ENCODE results near the gene CTNNA3. TPM values are rescaled to one million over a fixed set of nuclear protein-coding genes. Genes with fewer than 3 reads are reported as not detected.

The CTNNA3 gene
- total and polyA plus RNA-seq, 7 donors, result 0.85 to 66.2 (median 28.1) TPM

DNA sequence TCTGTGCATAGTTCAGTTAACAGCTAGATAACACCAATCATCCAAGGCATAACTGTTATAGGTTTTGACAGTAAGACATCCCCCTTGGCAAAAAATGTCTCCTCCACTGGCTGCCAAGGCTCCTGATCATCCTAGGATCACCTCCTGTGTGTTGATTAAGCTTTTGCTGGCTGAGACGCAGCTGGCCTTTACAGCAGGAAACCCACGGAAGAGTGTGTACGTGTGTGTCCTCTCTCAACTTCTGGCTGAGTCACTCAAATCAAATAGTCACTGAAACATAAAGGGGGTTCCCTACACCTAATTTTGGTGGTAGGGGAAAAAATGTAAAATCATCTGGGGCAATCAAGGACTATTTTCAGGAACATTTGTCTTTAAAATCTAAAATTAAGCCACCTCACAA is 208.8 kb downstream of the CTNNA3 start:
- ATAC-seq, result no peak

DNA sequence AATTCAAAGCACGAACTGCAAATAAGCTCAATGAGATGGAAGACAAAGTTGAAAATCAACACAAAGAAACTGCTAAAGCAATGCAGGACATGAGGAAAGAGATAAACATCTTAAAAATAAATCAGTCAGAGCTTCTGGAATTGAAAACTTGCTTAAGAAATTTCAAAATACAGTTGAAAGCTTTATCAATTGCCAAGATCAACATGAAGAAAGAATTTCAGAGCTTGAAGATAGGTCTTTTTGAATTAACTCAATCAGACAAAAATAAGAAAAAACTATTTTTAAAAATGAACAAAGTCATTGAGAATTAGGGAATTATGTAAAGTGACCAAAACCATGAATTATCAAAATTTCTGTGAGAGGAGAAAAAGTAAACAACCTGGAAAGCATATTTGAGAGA is 218.1 kb downstream of the CTNNA3 start:
- 82 to 94% (median 91%) methylated on average over 1 of the region's 1 CpG for WGBS, 3 donors
- DNase-seq (no peak), ATAC-seq (no peak)
- H3K27me3 ChIP-seq (ENCODE audit: insufficient read depth in 3 of 3, low read length in 2 of 3), result no peaks in the 10 kb centered on the region
- no peak overlapping the region for H3K4me3 ChIP-seq
- no peak overlapping the region for H3K27ac ChIP-seq
- no peak for TF ChIP-seq CTCF (IDR thresholded peaks at IDR 0.05)
- intact Hi-C loops (cut with DNase I), result no loop called here
- peaks cover 20% of the 10 kb centered on the region for H3K9me3 ChIP-seq
- no peaks in the 10 kb centered on the region for H3K4me1 ChIP-seq
- no peaks in the 10 kb centered on the region for H3K36me3 ChIP-seq (ENCODE audit: insufficient read depth in 1 of 2, low read depth in 1 of 2)

More for the DNA sequence above, 208.8 kb downstream of the CTNNA3 start:
- Histone ChIP-seq H3K27me3 (ENCODE audit: insufficient read depth in 3 of 3, low read length in 2 of 3) (no peaks in the 10 kb centered on the region), H3K4me1 (no peaks in the 10 kb centered on the region), H3K27ac (no peak overlapping the region), H3K9me3 (peaks cover 5% of the 10 kb centered on the region), H3K4me3 (no peak overlapping the region), H3K36me3 (ENCODE audit: insufficient read depth in 1 of 2, low read depth in 1 of 2) (no peaks in the 10 kb centered on the region)
- WGBS, 3 donors, result 35 to 56% (median 41%) methylated on average over 3 of the region's 3 CpGs
- intact Hi-C loops (cut with DNase I), result no loop called here
- TF ChIP-seq CTCF (IDR thresholded peaks at IDR 0.05), result no peak
- DNase-seq, result no peak

DNA sequence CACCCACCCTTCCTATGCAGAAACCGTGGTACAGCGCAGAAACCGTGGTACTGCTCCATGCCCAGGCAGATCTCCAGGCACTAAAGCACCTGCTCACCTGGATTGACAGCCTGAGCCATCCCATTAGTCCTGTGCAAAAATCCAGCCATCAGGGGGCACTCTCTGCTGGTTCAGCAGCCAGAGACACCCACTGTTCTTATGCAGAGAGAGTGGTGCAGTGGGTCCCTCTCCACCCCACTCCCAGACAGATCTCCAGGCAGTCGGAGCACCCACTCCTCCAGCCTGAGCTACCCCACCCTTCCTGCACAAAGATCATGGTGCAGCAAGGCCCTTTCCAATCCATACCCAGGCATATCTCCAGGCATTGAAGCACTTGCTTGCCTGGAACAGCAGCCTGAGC is 219.8 kb downstream of the CTNNA3 start:
- H3K27ac ChIP-seq, result no peak overlapping the region
- WGBS, 3 donors, result 86 to 95% (median 94%) methylated on average over 4 of the region's 4 CpGs
- TF ChIP-seq CTCF (IDR thresholded peaks at IDR 0.05), result no peak
- no peak overlapping the region for H3K4me3 ChIP-seq
- no peak for DNase-seq
- ATAC-seq, result no peak
- no peaks in the 10 kb centered on the region for H3K27me3 ChIP-seq (ENCODE audit: insufficient read depth in 3 of 3, low read length in 2 of 3)
- peaks cover 18% of the 10 kb centered on the region for H3K9me3 ChIP-seq
- peaks cover 7% of the 10 kb centered on the region for H3K4me1 ChIP-seq
- H3K36me3 ChIP-seq (ENCODE audit: insufficient read depth in 1 of 2, low read depth in 1 of 2), result no peaks in the 10 kb centered on the region
- intact Hi-C loops (cut with DNase I), result no loop called here

- no peak for ATAC-seq
Measured at GRCh38 chr10:67473850-67474633, 222.0 kb downstream of the CTNNA3 start.

More at GRCh38 chr10:67473850-67474633, 222.0 kb downstream of the CTNNA3 start:
- no peak for TF ChIP-seq CTCF (IDR thresholded peaks at IDR 0.05)
- Histone ChIP-seq H3K27me3 (ENCODE audit: insufficient read depth in 3 of 3, low read length in 2 of 3) (no peaks in the 10 kb centered on the region), H3K4me1 (peaks cover 7% of the 10 kb centered on the region), H3K36me3 (ENCODE audit: insufficient read depth in 1 of 2, low read depth in 1 of 2) (no peaks in the 10 kb centered on the region), H3K4me3 (no peak overlapping the region), H3K27ac (no peak overlapping the region), H3K9me3 (peaks cover 16% of the 10 kb centered on the region)
- intact Hi-C loops (cut with DNase I), result no loop called here
- no peak for DNase-seq
- 84 to 88% (median 88%) methylated on average over 3 of the region's 3 CpGs for WGBS, 3 donors

All from psoas muscle (tissue), 8 donors.